RWPE2 (cell line): ENCODE measurements around the gene GTPBP2.
"Not testable (repeated sequence)": the region's sequence is repeated elsewhere in the genome, so short reads cannot be mapped to it uniquely, and the experiment has no call there.

Experiments used
- ATAC-seq: fragments of 200-7000 bp; cut with Tn5 transposase; 3 replicates; pipeline ENCODE4 v1.9.1; 2021; ENCODE audit warnings: low read depth
- DNase-seq: peaks from one replicate; pipeline ENCODE4 v3.0.0-alpha.2; 2020; ENCODE audit warnings: low spot score
- H3K27ac ChIP-seq: fragments of 450-650 bp; 2 replicates; pipeline ENCODE4 v1.5.1; 2017; ENCODE audit warnings: mild to moderate bottlenecking; ENCODE audit not compliant: poor library complexity, severe bottlenecking
- H3K27me3 ChIP-seq: fragments of 250-450 bp; sonication (Bioruptor Pico); 2 replicates; pipeline ENCODE4 v1.5.1; 2021; ENCODE audit warnings: mild to moderate bottlenecking, moderate library complexity; ENCODE audit not compliant: insufficient read depth, poor library complexity, severe bottlenecking
- H3K36me3 ChIP-seq: fragments of 250-450 bp; sonication (Bioruptor Pico); 2 replicates; pipeline ENCODE4 v1.5.1; 2020; ENCODE audit warnings: low read depth, mild to moderate bottlenecking, moderate library complexity
- H3K4me1 ChIP-seq: fragments of 250-450 bp; sonication (Bioruptor Pico); 2 replicates; pipeline ENCODE4 v1.5.1; 2021; ENCODE audit warnings: mild to moderate bottlenecking, moderate library complexity; ENCODE audit not compliant: insufficient read depth, poor library complexity, severe bottlenecking
- H3K4me3 ChIP-seq: fragments of 250-450 bp; sonication (Bioruptor Pico); 2 replicates; pipeline ENCODE4 v1.5.1; 2021; ENCODE audit warnings: mild to moderate bottlenecking, moderate library complexity; ENCODE audit not compliant: severe bottlenecking
- H3K9me3 ChIP-seq: fragments of 250-450 bp; sonication (Bioruptor Pico); 2 replicates; pipeline ENCODE4 v1.5.1; 2021; ENCODE audit warnings: mild to moderate bottlenecking, moderate library complexity; ENCODE audit not compliant: severe bottlenecking
- TF ChIP-seq, protein P1 (sequence below): fragments of 450-650 bp; IDR thresholded peaks from one replicate; pipeline ENCODE4 v1.5.1; 2017; ENCODE audit warnings: mild to moderate bottlenecking, moderate library complexity; ENCODE audit not compliant: poor library complexity, severe bottlenecking

The GTPBP2 gene

DNA sequence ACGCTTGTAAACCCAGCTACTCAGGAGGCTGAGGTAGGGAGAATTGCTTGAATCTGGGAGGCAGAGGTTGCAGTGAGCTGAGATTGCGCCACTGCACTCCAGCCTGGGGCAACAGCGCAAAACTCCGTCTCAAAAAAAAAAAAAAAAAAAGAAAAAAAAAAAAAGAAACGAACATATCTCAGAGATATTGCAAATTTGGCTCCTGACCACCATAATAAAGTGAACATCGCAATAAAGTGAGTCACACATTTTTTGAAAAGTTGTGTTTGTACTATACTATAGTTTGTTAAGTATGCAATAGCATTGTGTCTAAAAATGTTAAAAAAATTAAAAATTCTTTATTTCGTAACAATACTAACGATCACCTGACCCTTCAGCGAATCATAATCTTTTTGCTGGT is 29.1 kb upstream of the GTPBP2 start:
- Histone ChIP-seq H3K4me1 (no peaks in the 10 kb centered on the region), H3K27ac (no peak overlapping the region), H3K9me3 (no peaks in the 10 kb centered on the region), H3K36me3 (no peaks in the 10 kb centered on the region), H3K27me3 (no peaks in the 10 kb centered on the region), H3K4me3 (no peak overlapping the region)
- no peak for ATAC-seq
- DNase-seq: no peak
- TF ChIP-seq, protein P1, sequence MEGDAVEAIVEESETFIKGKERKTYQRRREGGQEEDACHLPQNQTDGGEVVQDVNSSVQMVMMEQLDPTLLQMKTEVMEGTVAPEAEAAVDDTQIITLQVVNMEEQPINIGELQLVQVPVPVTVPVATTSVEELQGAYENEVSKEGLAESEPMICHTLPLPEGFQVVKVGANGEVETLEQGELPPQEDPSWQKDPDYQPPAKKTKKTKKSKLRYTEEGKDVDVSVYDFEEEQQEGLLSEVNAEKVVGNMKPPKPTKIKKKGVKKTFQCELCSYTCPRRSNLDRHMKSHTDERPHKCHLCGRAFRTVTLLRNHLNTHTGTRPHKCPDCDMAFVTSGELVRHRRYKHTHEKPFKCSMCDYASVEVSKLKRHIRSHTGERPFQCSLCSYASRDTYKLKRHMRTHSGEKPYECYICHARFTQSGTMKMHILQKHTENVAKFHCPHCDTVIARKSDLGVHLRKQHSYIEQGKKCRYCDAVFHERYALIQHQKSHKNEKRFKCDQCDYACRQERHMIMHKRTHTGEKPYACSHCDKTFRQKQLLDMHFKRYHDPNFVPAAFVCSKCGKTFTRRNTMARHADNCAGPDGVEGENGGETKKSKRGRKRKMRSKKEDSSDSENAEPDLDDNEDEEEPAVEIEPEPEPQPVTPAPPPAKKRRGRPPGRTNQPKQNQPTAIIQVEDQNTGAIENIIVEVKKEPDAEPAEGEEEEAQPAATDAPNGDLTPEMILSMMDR: no peak

GRCh38 chr6:43657221-43657802 is 28.2 kb upstream of the GTPBP2 start:
- Histone ChIP-seq H3K27me3 (no peaks in the 10 kb centered on the region), H3K4me3 (no peak overlapping the region), H3K9me3 (no peaks in the 10 kb centered on the region), H3K27ac (no peak overlapping the region), H3K36me3 (no peaks in the 10 kb centered on the region), H3K4me1 (no peaks in the 10 kb centered on the region)
- TF ChIP-seq, protein P1: no peak
- ATAC-seq: no peak
- DNase-seq: no peak

- ATAC-seq, H3K36me3 ChIP-seq, H3K4me3 ChIP-seq, H3K27ac ChIP-seq, H3K27me3 ChIP-seq, DNase-seq, H3K9me3 ChIP-seq, H3K4me1 ChIP-seq: not testable (repeated sequence)
These were observed 23.8 kb upstream of the GTPBP2 start for GRCh38 chr6:43652822-43653221.

DNA sequence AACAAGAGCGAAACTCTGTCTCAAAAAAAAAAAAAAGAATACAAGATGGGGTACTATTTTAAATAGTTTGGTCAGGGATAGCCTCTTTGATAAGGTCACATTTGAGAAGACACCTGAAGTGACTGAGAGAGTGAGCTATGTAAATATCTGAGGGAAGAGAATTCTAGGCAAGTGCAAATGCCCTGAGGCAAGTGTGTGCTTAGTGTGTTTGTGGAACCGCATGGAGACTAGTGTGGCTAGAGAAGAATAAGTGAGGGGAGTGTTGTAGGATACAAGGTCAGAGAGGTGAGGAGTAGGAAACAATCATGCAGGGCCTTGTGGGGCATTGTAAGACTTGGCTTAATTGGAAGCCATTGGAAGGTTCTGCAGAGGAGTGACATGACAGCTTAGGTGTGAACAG is 19.2 kb upstream of the GTPBP2 start:
- ATAC-seq (no peak), DNase-seq (no peak)
- no peaks in the 10 kb centered on the region for H3K9me3 ChIP-seq
- no peaks in the 10 kb centered on the region for H3K36me3 ChIP-seq
- H3K4me3 ChIP-seq: no peak overlapping the region
- no peaks in the 10 kb centered on the region for H3K27me3 ChIP-seq
- no peak overlapping the region for H3K27ac ChIP-seq
- TF ChIP-seq, protein P1: no peak
- H3K4me1 ChIP-seq: no peaks in the 10 kb centered on the region

- ATAC-seq (no peak), DNase-seq (no peak)
- Histone ChIP-seq H3K36me3 (0 out of 2 replicates have a peak, but pooled peaks cover 1% of the 10 kb centered on the region), H3K9me3 (no peaks in the 10 kb centered on the region), H3K4me3 (no peak overlapping the region), H3K27ac (no peak overlapping the region), H3K4me1 (no peaks in the 10 kb centered on the region), H3K27me3 (no peaks in the 10 kb centered on the region)
- TF ChIP-seq, protein P1: no peak
These were observed 18.5 kb upstream of the GTPBP2 start for GRCh38 chr6:43647613-43648012.
